ENCODE measurements around the gene PPIL3.

- no peak for TF ChIP-seq POLR2AphosphoS5 (IDR thresholded peaks at IDR 0.05)
- no peak for TF ChIP-seq CTCF (IDR thresholded peaks at IDR 0.05)
These were observed 67.1 kb downstream of the PPIL3 start for GRCh38 chr2:200821686-200822245.

Measured in breast epithelium (tissue), 3 donors.